Mesendoderm (in vitro differentiated cells): ENCODE results near the gene TRIM29.

Experiments
- DNase-seq: peaks from one replicate; pipeline ENCODE4 v3.0.0; 2013
- H2AK5ac ChIP-seq: 2 replicates; pipeline ENCODE4 v1.6.1; 2013; ENCODE audit warnings: low read length, inconsistent platforms
- H2BK120ac ChIP-seq: 2 replicates; pipeline ENCODE4 v1.6.1; 2013; ENCODE audit warnings: low read depth, mild to moderate bottlenecking, low read length, moderate library complexity, mixed read lengths
- H2BK15ac ChIP-seq: replicated peaks from 2 replicates; pipeline ENCODE4 v1.6.1; 2013; ENCODE audit warnings: low read depth, mild to moderate bottlenecking, moderate library complexity
- H2BK5ac ChIP-seq: 2 replicates; pipeline ENCODE4 v1.6.1; 2013; ENCODE audit warnings: low read length, inconsistent platforms
- H3K18ac ChIP-seq: 2 replicates; pipeline ENCODE4 v1.6.1; 2013; ENCODE audit warnings: mild to moderate bottlenecking, low read length, mixed read lengths
- H3K23ac ChIP-seq: one replicate; pipeline ENCODE4 v1.6.1; 2013; ENCODE audit warnings: low read length
- H3K27ac ChIP-seq: 2 replicates; pipeline ENCODE4 v1.5.1; 2013; ENCODE audit warnings: low read depth, mild to moderate bottlenecking, inconsistent platforms, low read length, moderate library complexity
- H3K27me3 ChIP-seq: 2 replicates; pipeline ENCODE4 v1.6.1; 2013; ENCODE audit warnings: low read length, control low read depth, mild to moderate bottlenecking, inconsistent platforms; ENCODE audit not compliant: insufficient read depth, poor library complexity
- H3K36me3 ChIP-seq: 2 replicates; pipeline ENCODE4 v1.6.1; 2013; ENCODE audit warnings: low read length, inconsistent platforms; ENCODE audit not compliant: control insufficient read depth, insufficient read depth
- H3K4ac ChIP-seq: one replicate; pipeline ENCODE4 v1.6.1; 2013; ENCODE audit warnings: low read depth, mild to moderate bottlenecking, low read length, moderate library complexity
- H3K4me1 ChIP-seq: 2 replicates; pipeline ENCODE4 v1.6.1; 2013; ENCODE audit warnings: low read depth, low read length, inconsistent platforms; ENCODE audit not compliant: control insufficient read depth
- H3K4me2 ChIP-seq: 2 replicates; pipeline ENCODE4 v1.6.1; 2013; ENCODE audit warnings: low read length
- H3K4me3 ChIP-seq: 2 replicates; pipeline ENCODE4 v1.5.1; 2013; ENCODE audit warnings: mild to moderate bottlenecking, low read length
- H3K56ac ChIP-seq: one replicate; pipeline ENCODE4 v1.6.1; 2013; ENCODE audit warnings: low read length
- H3K79me1 ChIP-seq: 2 replicates; pipeline ENCODE4 v1.6.1; 2013; ENCODE audit warnings: low read length, inconsistent platforms
- H3K79me2 ChIP-seq: 2 replicates; pipeline ENCODE4 v1.6.1; 2013; ENCODE audit warnings: mild to moderate bottlenecking, low read length; ENCODE audit not compliant: control insufficient read depth, insufficient read depth
- H3K9ac ChIP-seq: 2 replicates; pipeline ENCODE4 v1.6.1; 2013; ENCODE audit warnings: low read length, inconsistent platforms
- H4K5ac ChIP-seq: one replicate; pipeline ENCODE4 v1.6.1; 2013; ENCODE audit warnings: low read length
- H4K8ac ChIP-seq: one replicate; pipeline ENCODE4 v1.6.1; 2013; ENCODE audit warnings: low read depth, mild to moderate bottlenecking, control low read depth, low read length, moderate library complexity
- WGBS: extraction: QIAGEN DNeasy Blood & Tissue Kit; methylation state at CpG from one replicate; pipeline ENCODE4 v1.1.7; 2013; ENCODE audit warnings: low lambda C conversion rate, missing lambda C conversion rate; ENCODE audit not compliant: insufficient coverage; ENCODE audit errors: extremely low coverage; 5-methylcytosine and 5-hydroxymethylcytosine counted together

TRIM29 gene

DNA sequence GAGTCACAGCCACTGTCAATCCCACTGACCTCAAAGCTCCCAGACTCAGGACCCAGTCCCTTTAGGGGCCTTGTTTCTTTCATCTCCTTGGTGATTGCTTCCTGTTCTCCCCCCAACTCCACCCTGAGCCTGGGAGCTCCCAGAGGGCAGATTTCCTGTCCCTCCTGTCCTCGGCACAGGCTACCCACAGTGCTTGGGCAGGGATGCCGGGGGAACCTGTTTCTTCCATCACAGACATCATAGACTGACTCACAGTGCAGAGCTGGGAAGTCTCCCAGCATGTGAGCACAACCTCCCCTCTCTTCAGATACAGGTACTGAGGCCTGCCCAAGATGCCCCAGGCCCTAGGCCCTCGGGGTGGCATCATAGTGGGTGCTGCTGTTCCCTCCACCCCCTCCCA, 16.6 kb downstream of the TRIM29 start:
- no CpG with 5 or more reads among the region's 3 CpGs for WGBS
- H3K27me3 ChIP-seq, result no peaks in the 10 kb centered on the region
- no peak overlapping the region for H2BK15ac ChIP-seq
- DNase-seq, result peak; percentile 62
- no peak overlapping the region for H2BK5ac ChIP-seq
- H3K36me3 ChIP-seq, result no peaks in the 10 kb centered on the region
- H3K4me2 ChIP-seq, result no peak overlapping the region
- H3K79me2 ChIP-seq, result no peaks in the 10 kb centered on the region
- H3K4ac ChIP-seq, result no peak overlapping the region
- H3K4me3 ChIP-seq, result no peak overlapping the region
- H3K23ac ChIP-seq, result no peak overlapping the region
- H3K18ac ChIP-seq, result no peak overlapping the region
- H3K27ac ChIP-seq, result no peak overlapping the region
- no peaks in the 10 kb centered on the region for H3K4me1 ChIP-seq
- no peak overlapping the region for H3K9ac ChIP-seq
- H2AK5ac ChIP-seq, result no peak overlapping the region
- no peak overlapping the region for H2BK120ac ChIP-seq
- H3K56ac ChIP-seq, result no peak overlapping the region
- no peak overlapping the region for H4K5ac ChIP-seq
- H4K8ac ChIP-seq, result no peak overlapping the region
- no peaks in the 10 kb centered on the region for H3K79me1 ChIP-seq

- no peak overlapping the region for H2BK15ac ChIP-seq
- H3K79me1 ChIP-seq, result no peaks in the 10 kb centered on the region
- H3K23ac ChIP-seq, result no peak overlapping the region
- no peak overlapping the region for H2BK5ac ChIP-seq
- WGBS, result no CpG with 5 or more reads among the region's 8 CpGs
- no peak overlapping the region for H3K27ac ChIP-seq
- H3K18ac ChIP-seq, result no peak overlapping the region
- H3K4me1 ChIP-seq, result no peaks in the 10 kb centered on the region
- no peak overlapping the region for H3K9ac ChIP-seq
- H3K56ac ChIP-seq, result no peak overlapping the region
- no peaks in the 10 kb centered on the region for H3K79me2 ChIP-seq
- no peaks in the 10 kb centered on the region for H3K27me3 ChIP-seq
- no peak overlapping the region for H4K8ac ChIP-seq
- H3K36me3 ChIP-seq, result no peaks in the 10 kb centered on the region
- no peak overlapping the region for H3K4ac ChIP-seq
- DNase-seq, result no peak
- H3K4me2 ChIP-seq, result no peak overlapping the region
- no peak overlapping the region for H3K4me3 ChIP-seq
- no peak overlapping the region for H2AK5ac ChIP-seq
- H4K5ac ChIP-seq, result no peak overlapping the region
- H2BK120ac ChIP-seq, result no peak overlapping the region
These were observed 17.0 kb downstream of the TRIM29 start for GRCh38 chr11:120120805-120121335.

GRCh38 chr11:120119121-120119520, 18.8 kb downstream of the TRIM29 start:
- Histone ChIP-seq H3K27ac (no peak overlapping the region), H3K36me3 (no peaks in the 10 kb centered on the region), H3K79me1 (no peaks in the 10 kb centered on the region), H4K5ac (no peak overlapping the region), H2AK5ac (no peak overlapping the region), H3K4me2 (no peak overlapping the region), H3K18ac (no peak overlapping the region), H3K4me3 (no peak overlapping the region), H2BK5ac (no peak overlapping the region), H3K23ac (peak overlapping the region; percentile 80), H3K4me1 (no peaks in the 10 kb centered on the region), H3K4ac (no peak overlapping the region), H4K8ac (no peak overlapping the region), H2BK15ac (no peak overlapping the region), H3K56ac (no peak overlapping the region), H2BK120ac (no peak overlapping the region), H3K9ac (no peak overlapping the region), H3K79me2 (no peaks in the 10 kb centered on the region), H3K27me3 (no peaks in the 10 kb centered on the region)
- WGBS, result no CpG with 5 or more reads among the region's 4 CpGs
- DNase-seq, result no peak

DNA sequence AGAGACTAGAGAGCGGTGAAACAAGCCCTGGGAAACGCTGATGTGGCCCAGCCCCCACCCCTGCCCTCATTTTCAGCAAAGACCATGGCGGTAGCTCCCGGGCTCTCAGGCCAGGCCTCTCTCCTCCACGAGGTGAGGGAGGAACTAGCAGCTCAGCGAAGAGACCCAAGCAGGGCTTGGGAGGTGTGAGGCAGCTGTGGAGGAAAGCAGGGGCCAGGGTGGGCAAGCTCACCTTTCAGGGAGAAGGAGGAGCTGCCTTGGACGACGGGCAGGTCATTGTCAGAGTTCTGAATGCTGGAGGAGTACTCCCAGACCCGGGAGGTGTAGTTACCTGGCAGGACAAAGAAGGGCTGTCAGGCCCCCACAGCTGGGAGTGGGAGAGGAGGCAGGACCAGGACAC, 19.9 kb downstream of the TRIM29 start:
- Histone ChIP-seq H2AK5ac (no peak overlapping the region), H3K56ac (no peak overlapping the region), H3K4me1 (no peaks in the 10 kb centered on the region), H2BK15ac (no peak overlapping the region), H3K4me3 (no peak overlapping the region), H3K36me3 (no peaks in the 10 kb centered on the region), H3K23ac (no peak overlapping the region), H2BK120ac (no peak overlapping the region), H3K4ac (no peak overlapping the region), H3K18ac (no peak overlapping the region), H4K5ac (no peak overlapping the region), H2BK5ac (no peak overlapping the region), H3K79me2 (no peaks in the 10 kb centered on the region), H3K79me1 (no peaks in the 10 kb centered on the region), H3K27ac (no peak overlapping the region), H3K27me3 (no peaks in the 10 kb centered on the region), H3K9ac (no peak overlapping the region), H4K8ac (no peak overlapping the region), H3K4me2 (no peak overlapping the region)
- DNase-seq, result no peak
- no CpG with 5 or more reads among the region's 9 CpGs for WGBS

DNA sequence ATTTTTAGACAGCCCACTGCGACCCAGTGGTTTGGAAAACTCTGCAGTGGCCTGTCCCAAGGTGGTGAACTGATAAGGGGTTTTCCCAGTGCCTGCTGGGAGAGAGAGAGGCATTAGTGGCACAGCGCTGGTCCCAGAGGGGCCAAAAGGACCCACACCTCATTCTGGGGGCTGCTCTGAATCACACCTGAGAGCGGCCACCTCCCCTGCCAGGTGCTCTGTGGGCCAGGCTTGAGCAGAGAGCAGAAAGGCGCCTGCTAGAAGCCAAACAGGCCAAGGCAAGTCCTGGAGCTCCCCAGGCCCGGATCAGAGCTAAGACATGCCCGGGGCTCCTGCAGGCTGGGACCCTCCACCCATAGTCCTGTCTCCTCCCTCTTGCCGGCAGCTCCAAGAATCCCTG, 20.9 kb downstream of the TRIM29 start:
- no peak overlapping the region for H3K9ac ChIP-seq
- H3K79me1 ChIP-seq, result no peaks in the 10 kb centered on the region
- H2AK5ac ChIP-seq, result no peak overlapping the region

GRCh38 chr11:120115272-120116000, 22.5 kb downstream of the TRIM29 start:
- no peak overlapping the region for H3K18ac ChIP-seq
- no peak overlapping the region for H4K8ac ChIP-seq
- DNase-seq, result no peak
- H2BK120ac ChIP-seq, result no peak overlapping the region
- no peaks in the 10 kb centered on the region for H3K27me3 ChIP-seq
- H3K56ac ChIP-seq, result no peak overlapping the region
- H4K5ac ChIP-seq, result no peak overlapping the region
- H3K4me2 ChIP-seq, result no peak overlapping the region
- no peaks in the 10 kb centered on the region for H3K79me1 ChIP-seq
- no peak overlapping the region for H3K23ac ChIP-seq
- no peak overlapping the region for H2BK5ac ChIP-seq
- no peaks in the 10 kb centered on the region for H3K79me2 ChIP-seq
- H2BK15ac ChIP-seq, result no peak overlapping the region
- H2AK5ac ChIP-seq, result no peak overlapping the region
- H3K4me3 ChIP-seq, result no peak overlapping the region
- WGBS, result no CpG with 5 or more reads among the region's 20 CpGs
- H3K4ac ChIP-seq, result no peak overlapping the region
- H3K27ac ChIP-seq, result no peak overlapping the region
- H3K9ac ChIP-seq, result no peak overlapping the region
- no peaks in the 10 kb centered on the region for H3K36me3 ChIP-seq
- H3K4me1 ChIP-seq, result no peaks in the 10 kb centered on the region

More for the DNA sequence above, 20.9 kb downstream of the TRIM29 start:
- Histone ChIP-seq H3K4me1 (no peaks in the 10 kb centered on the region), H4K8ac (no peak overlapping the region), H3K79me2 (no peaks in the 10 kb centered on the region), H3K18ac (no peak overlapping the region), H3K4me2 (no peak overlapping the region), H2BK120ac (no peak overlapping the region), H2BK5ac (no peak overlapping the region), H3K27ac (no peak overlapping the region), H2BK15ac (no peak overlapping the region), H3K27me3 (no peaks in the 10 kb centered on the region), H4K5ac (no peak overlapping the region), H3K4me3 (no peak overlapping the region), H3K36me3 (no peaks in the 10 kb centered on the region), H3K23ac (no peak overlapping the region), H3K56ac (no peak overlapping the region), H3K4ac (no peak overlapping the region)
- no CpG with 5 or more reads among the region's 7 CpGs for WGBS
- DNase-seq, result no peak
